Activated B cell treated with CpG ODN at 0.5 μM for 24 hours (primary cell): ENCODE results near the gene ANP32A. TPM values are rescaled to one million over a fixed set of nuclear protein-coding genes. Genes with fewer than 3 reads are reported as not detected.

Source experiments
- ATAC-seq: fragments of 200-7000 bp; cut with Tn5 transposase; one replicate; pipeline ENCODE4 v1.10.0; 2021; ENCODE audit warnings: low read depth, mild to moderate bottlenecking, moderate library complexity
- CTCF ChIA-PET: fragments of 350-600 bp; sonication (Branson Sonifier 250); formaldehyde crosslinking; loops from one replicate; lab custom pipeline; 2021; ENCODE audit warnings: antibody characterized with exemption; lab: Charles Lee
- POLR2A ChIA-PET: fragments of 350-600 bp; sonication (Branson Sonifier 250); formaldehyde crosslinking; loops from one replicate; lab custom pipeline; 2021; ENCODE audit warnings: antibody characterized with exemption; lab: Charles Lee
- DNase-seq: peaks from one replicate; pipeline ENCODE4 v3.0.0; 2022
- H3K27ac Mint-ChIP-seq: one replicate; pipeline ENCODE4 v1.8.0; 2020; ENCODE audit warnings: mixed read lengths
- H3K27me3 Mint-ChIP-seq: one replicate; pipeline ENCODE4 v1.8.0; 2021; ENCODE audit warnings: mixed read lengths
- H3K36me3 Mint-ChIP-seq: one replicate; pipeline ENCODE4 v1.8.0; 2021; ENCODE audit warnings: low read depth, mixed read lengths
- H3K4me1 Mint-ChIP-seq: one replicate; pipeline ENCODE4 v1.8.0; 2021; ENCODE audit warnings: mixed read lengths
- H3K4me3 Mint-ChIP-seq: one replicate; pipeline ENCODE4 v1.8.0; 2020; ENCODE audit warnings: mild to moderate bottlenecking, mixed read lengths
- H3K9me3 Mint-ChIP-seq: one replicate; pipeline ENCODE4 v1.8.0; 2020; ENCODE audit warnings: mixed read lengths
- CTCF ChIP-seq: fragments of 200-600 bp; IDR thresholded peaks from one replicate; pipeline ENCODE4 v1.8.0; 2022; ENCODE audit warnings: antibody characterized with exemption, mild to moderate bottlenecking
- intact Hi-C: fragments of 100-400 bp; cut with micrococcal nuclease; formaldehyde crosslinking; loops from one replicate; pipeline ENCODE4 v1.15.1; 2024
- total RNA-seq: library from RNA; stranded (reverse); gene quantifications from 2 replicates; pipeline ENCODE4 v1.2.3, GENCODE V29; 2022

Gene ANP32A
- total RNA-seq, 1 donor from 2014 or later: 199 TPM

DNA sequence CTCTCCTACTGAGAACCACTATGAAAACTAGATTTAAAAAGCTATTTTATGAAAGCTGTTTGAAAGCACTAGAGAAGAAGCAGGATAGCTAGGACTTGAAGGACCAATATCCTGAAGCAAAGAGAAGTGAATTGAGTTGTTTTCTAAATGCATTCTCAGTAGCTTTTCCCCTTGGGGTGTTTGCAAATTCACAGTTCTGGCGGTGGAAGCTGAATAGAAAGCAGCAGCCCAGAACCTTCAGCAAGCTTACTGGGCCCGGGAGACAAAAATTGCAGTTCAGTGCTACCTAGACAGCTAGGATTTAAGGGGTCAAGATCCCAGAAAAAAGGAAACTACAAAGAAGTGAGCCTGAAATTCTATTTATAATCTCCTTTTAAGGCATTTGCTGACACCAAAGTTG is 31.3 kb upstream of the ANP32A start:
- TF ChIP-seq CTCF: no peak
- peaks cover 18% of the 10 kb centered on the region for H3K4me1 Mint-ChIP-seq
- peaks cover 10% of the 10 kb centered on the region for H3K9me3 Mint-ChIP-seq
- H3K27me3 Mint-ChIP-seq: peaks cover 7% of the 10 kb centered on the region
- ATAC-seq (no peak), DNase-seq (no peak)
- intact Hi-C loops: no loop called here
- no peak overlapping the region for H3K4me3 Mint-ChIP-seq
- CTCF ChIA-PET: interaction anchor here (0.6 to 0.9 kb wide), 2 partner anchors 23 to 48 kb away, joined by 3 read pairs; no protein-coding TSS in a partner anchor
- no peaks in the 10 kb centered on the region for H3K36me3 Mint-ChIP-seq
- POLR2A ChIA-PET: interaction anchor here (0.6 kb wide), 1 partner anchor 180 kb away, joined by 4 read pairs; no protein-coding TSS in a partner anchor
- no peak overlapping the region for H3K27ac Mint-ChIP-seq

- no peaks in the 10 kb centered on the region for H3K36me3 Mint-ChIP-seq
- no peaks in the 10 kb centered on the region for H3K9me3 Mint-ChIP-seq
- ChIA-PET CTCF (no interaction called here), POLR2A (no interaction called here)
- H3K4me1 Mint-ChIP-seq: peaks cover 22% of the 10 kb centered on the region
- DNase-seq: no peak
- H3K4me3 Mint-ChIP-seq: no peak overlapping the region
- ATAC-seq: no peak
- no peak for TF ChIP-seq CTCF
- intact Hi-C loops: no loop called here
- peaks cover 13% of the 10 kb centered on the region for H3K27me3 Mint-ChIP-seq
- H3K27ac Mint-ChIP-seq: no peak overlapping the region
These were observed 28.8 kb upstream of the ANP32A start for GRCh38 chr15:68849497-68849896.

GRCh38 chr15:68846851-68847439 is 26.2 kb upstream of the ANP32A start:
- Mint-ChIP-seq H3K36me3 (no peaks in the 10 kb centered on the region), H3K27ac (no peak overlapping the region), H3K27me3 (peaks cover 18% of the 10 kb centered on the region), H3K4me1 (peaks cover 30% of the 10 kb centered on the region), H3K9me3 (no peaks in the 10 kb centered on the region), H3K4me3 (no peak overlapping the region)
- CTCF ChIA-PET: no interaction called here
- no peak for TF ChIP-seq CTCF
- intact Hi-C loops: no loop called here
- POLR2A ChIA-PET: no interaction called here
- ATAC-seq (no peak), DNase-seq (no peak)

DNA sequence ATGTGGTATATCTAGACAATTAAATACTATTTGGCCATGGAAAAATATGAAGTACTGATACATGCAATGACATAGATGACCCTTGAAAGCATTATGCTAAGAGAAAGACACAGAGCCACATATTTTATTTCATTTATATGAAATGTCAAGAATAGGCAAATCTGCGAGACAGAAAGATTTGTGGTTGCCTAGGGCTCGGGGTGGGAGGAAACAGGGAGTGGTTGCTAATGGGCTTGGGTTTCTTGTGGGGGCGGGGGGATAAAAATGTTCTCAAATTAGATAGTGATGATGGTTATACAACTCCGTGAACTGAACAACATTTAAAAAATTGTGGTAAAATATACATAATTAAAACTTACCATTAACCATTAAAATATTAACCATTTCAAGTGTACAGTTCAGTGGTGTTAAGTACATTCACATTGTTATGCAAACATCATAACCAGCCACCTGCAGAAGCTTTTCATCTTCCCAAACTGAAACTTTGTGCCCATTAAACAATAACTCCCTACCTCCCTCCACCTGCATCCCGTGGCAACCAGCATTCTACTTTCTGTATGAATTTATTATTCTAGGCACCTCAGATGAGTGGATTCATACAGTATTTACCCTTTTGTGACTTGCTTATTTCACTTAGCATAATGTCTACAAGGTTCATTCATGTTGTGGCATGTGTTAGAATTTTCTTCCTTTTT is 24.3 kb upstream of the ANP32A start:
- POLR2A ChIA-PET: no interaction called here
- no peak overlapping the region for H3K4me3 Mint-ChIP-seq
- H3K4me1 Mint-ChIP-seq: peaks cover 23% of the 10 kb centered on the region
- H3K27me3 Mint-ChIP-seq: peaks cover 23% of the 10 kb centered on the region
- ATAC-seq (no peak), DNase-seq (no peak)
- no peaks in the 10 kb centered on the region for H3K36me3 Mint-ChIP-seq
- TF ChIP-seq CTCF: no peak
- no peak overlapping the region for H3K27ac Mint-ChIP-seq
- no peaks in the 10 kb centered on the region for H3K9me3 Mint-ChIP-seq
- CTCF ChIA-PET: interaction anchor here (1.5 kb wide), 1 partner anchor 16 kb away, joined by 4 read pairs; no protein-coding TSS in a partner anchor
- intact Hi-C loops: no loop called here
